Ovary (tissue), 3 donors: ENCODE measurements around the gene ZNF689.

Experiments used
- CTCF ChIP-seq, 3 donors: fragments of 450-650 bp in 2 of 3; fragments of 200-600 bp in 1 of 3; IDR thresholded peaks; one replicate each; pipeline versions ENCODE4 v1.5.1 to v1.8.0; 2016 to 2022; ENCODE audit warnings: antibody characterized with exemption in 3 of 3, mild to moderate bottlenecking in 1 of 3
- EP300 ChIP-seq: sonication (generic); formaldehyde crosslinking; IDR thresholded peaks from one replicate; pipeline ENCODE4 v1.6.1; 2017; ENCODE audit warnings: antibody characterized with exemption
- POLR2A ChIP-seq: fragments of 450-650 bp; IDR thresholded peaks from one replicate; pipeline ENCODE4 v1.6.1; 2017; ENCODE audit warnings: antibody characterized with exemption, mild to moderate bottlenecking, moderate library complexity
- donor health status: DM: no; HTN: no; CAD: no.

GRCh38 chr16:30558789-30559377 lies 51.3 kb downstream of the ZNF689 start:
- TF ChIP-seq CTCF (IDR thresholded peaks at IDR 0.05) (no peak), POLR2A (no peak), EP300 (no peak)
